Central memory CD4-positive, alpha-beta T cell (primary cell): ENCODE results near the gene ZKSCAN3.
"Not testable (repeated sequence)": the region's sequence is repeated elsewhere in the genome, so short reads cannot be mapped to it uniquely, and the experiment has no call there.

Source experiments
- DNase-seq: peaks from one replicate; pipeline ENCODE4 v3.0.0; 2022

Gene ZKSCAN3

DNA sequence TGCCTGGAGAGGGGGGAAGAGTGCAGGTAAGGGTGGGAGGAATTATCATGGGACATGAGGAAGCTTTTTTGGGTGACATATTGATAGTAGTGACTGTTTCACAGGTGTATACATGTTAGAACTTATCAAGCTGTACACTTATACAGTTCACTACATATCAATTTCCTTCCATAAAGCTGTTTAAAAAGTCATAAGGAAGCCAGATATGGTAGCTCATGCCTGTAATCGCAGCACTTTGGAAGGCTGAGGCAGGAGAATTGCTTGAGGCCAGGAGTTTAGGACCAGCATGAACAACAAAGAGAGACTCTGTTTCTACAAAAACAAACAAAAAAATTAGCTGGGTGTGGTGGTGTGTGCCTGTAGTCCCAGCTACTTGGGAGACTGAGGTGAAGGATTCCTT lies 28.1 kb downstream of the ZKSCAN3 start:
- no peak for DNase-seq

DNA sequence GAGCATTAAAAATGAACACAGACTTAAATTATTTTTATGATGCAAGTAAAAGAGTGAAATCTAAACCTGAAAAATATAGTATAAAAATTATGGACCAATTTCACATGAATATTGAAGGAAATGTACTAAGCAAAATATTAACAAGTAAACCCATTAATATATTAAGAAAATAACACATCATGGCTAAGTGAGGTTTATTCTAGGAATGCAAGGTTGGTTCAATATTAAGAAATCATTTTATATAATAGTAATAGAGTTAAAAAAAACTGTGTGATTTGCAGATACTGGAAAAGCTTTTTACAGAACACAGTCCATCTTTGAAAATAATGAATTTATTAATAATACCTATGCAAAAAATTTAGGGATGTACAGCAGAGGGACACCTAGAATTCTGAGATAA lies 28.9 kb downstream of the ZKSCAN3 start:
- DNase-seq: no peak

DNA sequence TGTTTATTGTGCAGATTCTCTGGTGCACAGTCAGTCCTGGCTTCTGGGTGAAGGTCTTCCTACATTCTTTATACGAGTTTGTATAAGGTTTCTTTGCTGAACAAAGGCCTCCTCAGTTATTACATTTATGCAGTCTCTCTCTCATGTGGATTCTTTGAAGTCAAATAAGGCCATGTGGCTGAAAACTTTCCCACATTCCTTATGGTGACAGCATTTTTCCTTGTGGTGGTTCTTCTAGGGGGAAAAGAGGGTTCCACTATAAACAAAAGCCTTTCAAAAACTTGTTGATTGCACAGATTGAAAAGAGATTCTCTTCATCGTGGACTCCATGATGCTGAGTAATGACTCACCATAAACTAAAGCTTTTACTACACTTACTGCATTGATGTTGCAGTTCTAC lies 30.6 kb downstream of the ZKSCAN3 start:
- DNase-seq: no peak

DNA sequence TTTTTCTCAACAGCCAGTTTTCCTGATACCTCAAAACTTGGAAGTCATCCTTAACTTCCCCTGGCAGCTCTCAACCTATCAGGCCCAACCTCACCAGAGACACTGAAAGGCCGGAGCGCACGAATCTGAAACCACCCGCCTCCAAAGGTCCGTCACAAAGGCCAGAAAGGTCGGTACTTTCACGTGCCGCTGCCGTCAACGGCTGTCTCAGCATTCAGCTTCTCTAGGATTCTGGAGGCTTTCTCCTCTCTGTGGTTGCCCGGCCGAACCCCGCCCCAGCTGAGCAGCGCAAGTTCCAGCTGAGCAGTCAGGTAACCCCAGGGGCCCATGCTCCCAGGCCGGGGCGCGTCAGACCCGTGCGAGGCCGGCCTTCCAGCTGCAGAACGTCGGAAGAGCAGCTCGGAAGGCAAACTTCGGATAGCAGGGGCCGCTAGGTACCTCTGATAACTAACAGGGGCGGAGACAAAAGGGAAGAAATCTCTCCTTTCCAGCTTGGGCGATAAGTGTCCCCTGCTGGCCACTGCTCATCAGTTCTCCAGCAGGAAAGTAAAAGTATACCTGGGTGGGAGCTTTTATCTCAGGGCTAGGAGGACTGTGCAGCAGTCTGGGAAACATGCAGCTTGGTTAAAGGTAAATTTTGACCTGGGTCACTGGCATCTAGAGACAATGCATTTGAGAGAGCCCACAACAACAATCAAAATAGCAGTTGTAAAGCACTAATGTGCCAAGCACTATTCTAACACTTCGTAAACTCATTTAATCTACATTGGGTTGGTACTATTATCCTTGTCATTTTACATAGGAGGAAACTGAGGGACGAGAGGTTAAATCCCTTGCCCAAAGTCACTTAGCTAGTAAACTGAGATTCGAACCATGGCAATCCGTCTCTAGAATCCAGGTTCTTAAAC lies 33.7 kb downstream of the ZKSCAN3 start:
- DNase-seq: peak; percentile 1

DNA sequence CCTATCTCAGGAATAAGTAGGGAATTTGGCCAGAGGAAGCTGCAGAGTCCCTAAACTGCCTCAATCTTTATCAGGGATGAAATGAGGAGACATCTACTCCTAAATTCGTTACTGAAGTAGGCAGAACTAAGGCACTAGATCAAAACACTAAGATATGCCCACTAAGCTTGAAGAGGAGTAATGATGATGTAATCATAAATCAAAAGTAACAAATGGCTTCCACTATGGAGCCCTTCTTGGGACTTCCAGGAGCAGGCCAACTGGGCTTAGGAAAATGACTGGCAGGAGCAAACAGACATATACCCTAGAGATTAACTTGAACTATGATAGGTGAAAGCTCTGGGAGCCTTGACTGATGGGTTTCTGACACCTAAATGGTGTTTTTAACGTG lies 34.4 kb downstream of the ZKSCAN3 start:
- DNase-seq: no peak

DNA sequence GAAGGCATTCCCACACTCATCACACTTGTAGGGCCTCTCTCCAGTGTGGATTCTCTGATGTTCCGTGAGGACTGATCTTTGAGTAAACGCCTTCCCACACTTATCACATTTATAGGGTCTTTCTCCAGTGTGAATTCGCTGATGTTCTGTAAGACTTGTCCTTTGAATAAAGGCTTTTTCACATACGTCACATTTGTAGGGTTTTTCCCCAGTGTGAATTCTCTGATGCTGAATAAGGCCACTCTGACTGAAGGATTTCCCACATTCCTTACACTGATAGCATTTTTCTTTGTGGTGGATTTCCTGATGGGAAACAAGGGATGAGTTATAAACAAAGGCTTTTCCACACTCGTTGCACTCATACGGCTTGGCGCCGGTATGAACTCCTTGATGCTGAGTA lies 40.9 kb downstream of the ZKSCAN3 start:
- no peak for DNase-seq

DNA sequence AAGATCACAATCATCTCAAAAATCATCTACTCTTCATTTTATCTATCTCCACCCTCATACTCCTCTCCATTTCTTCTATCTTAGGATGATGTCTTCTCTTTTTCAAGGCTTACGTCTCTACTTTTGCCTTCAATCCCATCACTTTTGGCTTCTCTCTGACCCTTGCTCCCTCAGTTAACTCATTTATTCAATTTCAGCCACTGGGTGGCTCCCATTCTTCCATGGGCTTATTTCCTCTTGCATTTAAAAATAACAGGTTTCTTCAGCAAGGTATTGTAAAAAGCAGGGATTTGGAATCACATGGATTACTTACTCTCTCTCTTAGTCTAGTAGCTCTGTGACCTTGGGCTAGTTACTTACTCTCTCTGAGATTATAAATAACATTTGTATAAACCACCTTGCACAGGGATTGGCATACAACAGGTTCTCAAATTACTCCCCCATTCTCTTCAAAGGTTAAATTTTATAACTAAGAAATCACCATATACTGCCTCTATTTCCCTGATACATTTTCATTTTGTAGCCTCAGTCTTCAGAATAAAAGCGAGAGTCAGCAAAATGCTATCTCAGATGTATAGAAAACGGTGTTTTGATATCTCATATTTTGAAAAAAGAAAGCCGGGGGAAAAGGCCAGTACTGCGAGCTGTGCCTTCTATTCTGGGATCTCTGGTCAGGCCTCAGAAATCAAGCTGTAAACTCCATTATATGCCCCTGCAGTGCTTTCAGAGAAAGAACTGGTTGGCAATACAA lies 44.3 kb downstream of the ZKSCAN3 start:
- no peak for DNase-seq

DNA sequence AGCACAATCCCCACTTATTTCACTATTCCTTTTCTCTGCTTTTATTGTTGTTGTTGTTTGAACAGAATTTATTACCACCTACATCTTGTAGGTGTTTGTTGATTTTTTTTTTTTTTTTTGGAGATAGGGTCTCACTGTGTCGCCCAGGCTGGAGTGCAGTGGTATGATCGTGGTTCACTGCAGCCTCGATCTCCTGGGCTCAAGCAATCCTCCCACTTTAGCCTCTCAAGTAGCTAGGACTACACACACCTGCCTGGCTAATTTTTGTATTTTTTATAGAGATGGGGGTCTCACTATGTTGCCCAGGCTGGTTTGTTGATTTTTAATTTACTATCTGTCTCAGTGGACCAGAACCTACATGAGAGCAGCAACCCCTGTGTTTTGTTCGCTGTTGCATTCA lies 46.2 kb downstream of the ZKSCAN3 start:
- no peak for DNase-seq

DNA sequence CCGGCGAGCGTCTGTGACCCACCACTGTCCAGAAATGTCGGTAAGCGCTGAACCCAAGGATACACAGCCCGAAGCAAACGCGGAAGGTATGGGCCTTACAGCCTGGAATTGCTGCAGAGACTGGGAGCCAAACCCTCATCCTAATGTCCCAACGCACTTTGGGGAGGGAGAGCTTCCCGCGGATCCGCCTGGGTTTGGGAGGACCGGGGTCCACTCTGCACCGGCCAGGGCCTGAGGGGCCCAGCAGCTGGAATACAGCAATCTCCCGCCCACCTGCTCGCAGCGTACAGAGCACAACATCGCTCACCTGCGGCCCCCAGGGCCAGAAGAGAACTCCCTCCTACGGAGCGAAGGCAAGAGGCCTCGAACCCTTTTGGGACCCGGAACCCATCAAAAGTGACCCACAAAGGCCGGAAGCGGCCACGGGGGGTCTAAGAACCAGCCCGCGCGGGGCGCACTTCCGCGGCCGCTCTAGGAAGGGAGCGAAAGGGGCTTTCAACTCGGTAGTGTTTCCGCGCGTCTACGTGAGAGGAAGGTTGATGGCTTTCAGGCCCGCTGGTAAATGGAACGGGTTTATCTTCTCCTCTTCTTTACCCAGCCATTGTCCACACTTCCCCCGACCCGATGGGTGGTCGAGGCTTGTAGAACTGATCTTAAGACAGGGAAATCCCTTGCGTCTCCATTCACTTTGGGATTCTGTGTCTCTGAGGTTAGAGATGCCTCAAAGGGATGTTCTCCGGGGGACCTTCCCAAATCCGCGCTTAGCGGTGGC lies 49.8 kb downstream of the ZKSCAN3 start, which contains the start of gene ZSCAN12:
TSS of gene ZSCAN12 (minus strand) at position 398 of the 772 bp plus-strand sequence. CDS start 1,342 bp downstream, outside the sequence.
- DNase-seq: peak; percentile 68

DNA sequence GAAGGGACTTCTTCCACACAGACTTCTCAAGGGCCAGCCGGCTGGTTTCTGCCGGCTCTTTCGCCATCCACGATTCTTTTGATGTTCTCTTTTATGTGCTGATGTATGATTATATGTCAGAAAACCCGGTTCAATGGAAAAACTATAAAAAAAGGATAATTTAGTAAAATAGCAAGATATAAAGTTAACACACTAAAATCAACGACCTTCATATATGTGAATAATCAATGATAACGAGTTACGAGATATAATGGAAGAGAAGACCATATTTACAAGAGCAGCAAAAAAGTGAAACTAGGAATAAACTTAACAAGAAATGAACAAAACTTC lies 50.3 kb downstream of the ZKSCAN3 start:
- no peak for DNase-seq

DNA sequence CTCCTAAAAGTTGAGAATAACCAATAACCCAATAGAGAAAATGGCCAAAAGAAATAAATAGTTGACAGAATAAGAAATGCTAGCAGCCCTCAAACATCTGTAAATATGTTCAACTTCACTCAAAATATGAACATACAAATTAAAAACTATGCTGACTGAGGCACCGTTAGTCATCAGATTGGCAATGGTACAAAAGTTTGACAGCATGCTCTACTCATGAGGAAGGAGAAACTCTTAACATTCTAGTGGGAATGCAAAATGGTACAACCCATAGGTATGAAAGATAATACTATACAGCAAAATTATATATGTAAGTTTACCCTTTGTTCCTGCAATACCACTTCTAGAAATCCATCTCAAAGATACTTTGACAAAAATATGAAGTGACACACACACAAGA lies 51.4 kb downstream of the ZKSCAN3 start:
- DNase-seq: no peak

DNA sequence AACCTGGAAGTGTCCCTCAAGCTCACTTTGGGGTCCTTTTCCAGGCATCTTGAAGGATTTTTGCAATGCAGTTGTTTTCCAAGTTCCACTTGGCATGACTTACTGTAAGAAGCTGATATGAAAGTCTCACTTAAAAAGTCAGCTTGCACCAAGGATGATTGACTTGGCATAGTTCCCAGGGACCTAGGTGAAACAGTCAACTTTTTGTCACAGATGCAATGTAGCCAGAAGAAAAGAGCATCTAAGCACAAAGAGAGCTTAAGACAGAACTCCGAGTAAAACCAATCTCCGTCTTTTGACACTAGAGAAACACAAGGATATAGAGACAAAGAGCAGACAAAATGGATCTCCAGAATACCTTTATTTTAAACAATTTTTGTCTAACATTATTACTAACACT lies 52.5 kb downstream of the ZKSCAN3 start:
- no peak for DNase-seq

DNA sequence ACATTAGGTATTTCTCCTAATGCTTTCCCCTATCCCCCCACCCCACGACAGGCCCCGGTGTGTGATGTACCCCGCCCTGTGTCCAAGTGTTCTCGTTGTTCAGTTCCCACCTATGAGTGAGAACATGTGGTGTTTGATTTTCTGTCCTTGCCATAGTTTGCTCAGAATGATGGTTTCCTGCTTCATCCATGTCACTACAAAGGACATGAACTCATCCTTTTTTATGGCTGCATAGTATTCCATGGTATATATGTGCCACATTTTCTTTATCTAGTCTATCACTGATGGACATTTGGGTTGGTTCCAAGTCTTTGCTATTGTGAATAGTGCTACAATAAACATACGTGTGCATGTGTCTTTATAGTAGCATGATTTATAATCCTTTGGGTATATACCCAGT lies 54.2 kb downstream of the ZKSCAN3 start:
- not testable (repeated sequence) for DNase-seq

DNA sequence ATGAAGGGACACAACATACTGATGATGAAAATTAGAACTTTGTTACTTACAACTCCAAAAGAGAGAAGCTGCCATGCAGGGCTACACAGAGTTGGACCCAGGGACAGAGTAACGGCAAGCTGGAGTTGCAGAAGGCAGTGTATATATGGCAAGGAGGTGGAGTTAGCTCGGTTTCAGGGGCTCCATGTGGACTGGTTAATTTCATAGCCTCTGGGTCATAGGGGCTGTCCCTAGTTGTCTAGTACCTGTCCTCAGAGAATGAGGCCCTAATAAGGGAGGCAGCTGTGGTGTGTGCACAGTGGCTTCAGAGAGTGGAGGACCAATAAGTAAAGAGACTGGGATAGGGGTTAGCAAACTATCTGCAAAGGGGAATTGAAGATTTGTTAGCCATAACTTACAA lies 57.7 kb downstream of the ZKSCAN3 start:
- DNase-seq: no peak

DNA sequence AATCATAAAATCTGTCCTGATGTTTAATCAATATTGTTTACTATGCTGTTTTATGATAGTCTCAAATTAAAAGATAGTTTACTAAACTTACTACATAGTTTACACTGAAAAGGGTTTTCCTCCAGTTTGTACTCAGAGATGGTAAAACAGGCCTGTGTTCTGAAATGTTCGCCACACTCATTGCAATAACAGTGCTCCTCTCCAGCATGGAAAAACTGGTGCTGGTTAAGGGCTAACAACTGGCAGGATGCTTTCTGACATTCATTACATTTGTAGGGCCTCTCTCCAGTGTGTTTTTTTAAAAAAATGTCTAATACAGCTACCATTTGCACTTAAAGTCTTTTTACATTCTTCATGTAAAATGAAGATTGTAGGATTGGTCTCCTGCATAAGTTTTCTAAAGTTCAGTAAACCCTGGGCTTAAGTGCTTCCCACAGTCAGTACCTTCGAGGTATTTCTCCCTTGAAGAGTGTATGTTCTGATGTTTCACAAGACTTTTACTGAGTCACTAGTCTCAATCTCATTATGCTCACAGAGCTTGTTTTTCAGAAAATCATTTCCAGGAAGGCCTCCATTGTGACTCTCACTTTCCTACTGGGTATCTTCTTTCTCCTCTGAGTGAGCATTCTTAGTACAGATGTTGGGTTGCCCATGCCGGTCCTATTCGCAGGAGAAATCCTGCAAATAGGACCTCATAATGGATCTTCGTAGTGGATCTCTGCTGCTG lies 58.5 kb downstream of the ZKSCAN3 start:
- no peak for DNase-seq

DNA sequence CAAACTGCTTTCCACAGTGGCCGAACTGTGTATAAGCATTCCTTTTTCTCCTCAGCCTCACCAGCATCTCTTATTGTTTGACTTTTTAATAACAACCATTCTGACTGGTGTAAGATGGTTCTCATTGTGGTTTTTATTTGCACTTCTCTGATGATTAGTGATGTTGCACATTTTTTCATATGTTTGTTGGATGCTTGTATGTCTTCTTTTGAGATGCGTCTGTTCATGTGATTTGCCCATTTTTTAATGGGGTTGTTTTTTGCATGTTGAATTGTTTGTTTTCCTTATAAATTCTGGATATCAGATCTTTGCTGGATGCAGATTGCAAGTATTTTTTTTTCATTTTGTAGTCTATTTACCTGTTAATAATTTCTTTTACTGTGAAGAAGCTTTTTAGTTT lies 61.0 kb downstream of the ZKSCAN3 start:
- no peak for DNase-seq

DNA sequence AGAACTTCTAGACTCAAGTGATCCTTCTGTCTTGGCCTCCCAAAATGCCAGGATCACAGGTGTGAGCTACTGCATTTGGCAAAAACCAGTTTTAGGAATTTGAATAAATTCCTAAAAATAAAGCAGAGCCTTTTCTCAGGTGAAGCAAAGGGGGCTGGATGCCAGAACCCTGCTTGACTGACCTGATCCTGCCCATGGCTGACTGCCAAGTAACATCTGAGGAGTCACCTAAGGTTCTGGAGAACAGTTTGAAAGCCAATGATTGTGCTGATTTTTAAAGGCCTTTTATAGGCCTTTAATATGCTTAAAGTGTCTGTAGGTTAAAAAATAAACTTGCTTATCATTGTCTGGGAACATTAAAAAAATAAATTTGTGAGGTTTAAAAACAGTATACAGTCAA lies 63.9 kb downstream of the ZKSCAN3 start:
- DNase-seq: no peak
